GM13976 (cell line): ENCODE results near the gene CEP55.

ENCODE experiments used
- DNase-seq: peaks from one replicate; pipeline ENCODE4 v3.0.0; 2012; ENCODE audit warnings: low spot score
- CTCF ChIP-seq: IDR thresholded peaks from 2 replicates; pipeline ENCODE4 v1.5.1; 2012; ENCODE audit warnings: borderline replicate concordance, mild to moderate bottlenecking; ENCODE audit not compliant: insufficient read depth; ENCODE audit errors: extremely low read depth, missing control alignments, control extremely low read depth
- in situ Hi-C: fragments of 300-500 bp; cut with MboI; formaldehyde crosslinking; loops from one replicate; pipeline ENCODE4 v1.12.0; 2022; ENCODE audit warnings: low sequenced_read_pairs, mixed read lengths, inconsistent platforms; ENCODE audit not compliant: unreplicated experiment

CEP55 gene

GRCh38 chr10:93454736-93455135 lies 41.7 kb upstream of the CEP55 start:
- in situ Hi-C loops: no loop called here
- no peak for DNase-seq
- TF ChIP-seq CTCF: no peak

- in situ Hi-C loops: no loop called here
- no peak for DNase-seq
- no peak for TF ChIP-seq CTCF
Measured at GRCh38 chr10:93456480-93456879, 39.9 kb upstream of the CEP55 start.

- DNase-seq: no peak
- no peak for TF ChIP-seq CTCF
- in situ Hi-C loops: no loop called here
Measured at GRCh38 chr10:93457511-93457910, 38.9 kb upstream of the CEP55 start.

- no peak for TF ChIP-seq CTCF
- in situ Hi-C loops: no loop called here
- no peak for DNase-seq
Measured at GRCh38 chr10:93458821-93459257, 37.6 kb upstream of the CEP55 start.

GRCh38 chr10:93459466-93459865 lies 36.9 kb upstream of the CEP55 start:
- in situ Hi-C loops: no loop called here
- no peak for DNase-seq
- no peak for TF ChIP-seq CTCF

GRCh38 chr10:93461109-93461806 lies 35.2 kb upstream of the CEP55 start:
- no peak for DNase-seq
- no peak for TF ChIP-seq CTCF
- in situ Hi-C loops: no loop called here
